ENCODE data around the gene KDM1A.

Gene KDM1A

GRCh38 chr1:23092447-23092846 lies 73.2 kb downstream of the KDM1A start:
- no peak for DNase-seq (ENCODE audit: low read depth)
- in situ Hi-C loops (cut with HindIII; ENCODE audit: low sequenced_read_pairs) = no loop called here
- no peak for TF ChIP-seq CTCF (IDR thresholded peaks at IDR 0.05; ENCODE audit: low read depth, low read length, missing control alignments)
- H3K4me3 ChIP-seq (ENCODE audit: low read depth, low read length) = no peak overlapping the region

- H3K4me3 ChIP-seq (ENCODE audit: low read depth, low read length) = no peak overlapping the region
- TF ChIP-seq CTCF (IDR thresholded peaks at IDR 0.05; ENCODE audit: low read depth, low read length, missing control alignments) = no peak
- DNase-seq (ENCODE audit: low read depth) = no peak
- in situ Hi-C loops (cut with HindIII; ENCODE audit: low sequenced_read_pairs) = loop anchor here (5.0 kb wide), 1 partner anchor 85 kb away; no protein-coding TSS in a partner anchor
Observed at GRCh38 chr1:23097316-23097715, 78.0 kb downstream of the KDM1A start.

GRCh38 chr1:23098463-23099170 lies 79.3 kb downstream of the KDM1A start:
- peak; percentile 94 for TF ChIP-seq CTCF (IDR thresholded peaks at IDR 0.05; ENCODE audit: low read depth, low read length, missing control alignments)
- peak; percentile 76 for DNase-seq (ENCODE audit: low read depth)
- in situ Hi-C loops (cut with HindIII; ENCODE audit: low sequenced_read_pairs) = loop anchor here (5.0 kb wide), 1 partner anchor 84 kb away; no protein-coding TSS in a partner anchor
- no peak overlapping the region for H3K4me3 ChIP-seq (ENCODE audit: low read depth, low read length)

- in situ Hi-C loops (cut with HindIII; ENCODE audit: low sequenced_read_pairs) = loop anchor here (5.0 kb wide), 1 partner anchor 83 kb away; no protein-coding TSS in a partner anchor
- DNase-seq (ENCODE audit: low read depth) = no peak
- no peak overlapping the region for H3K4me3 ChIP-seq (ENCODE audit: low read depth, low read length)
- TF ChIP-seq CTCF (IDR thresholded peaks at IDR 0.05; ENCODE audit: low read depth, low read length, missing control alignments) = no peak
Observed at GRCh38 chr1:23099171-23099536, 79.9 kb downstream of the KDM1A start.

- in situ Hi-C loops (cut with HindIII; ENCODE audit: low sequenced_read_pairs) = no loop called here
- peak; percentile 17 for TF ChIP-seq CTCF (IDR thresholded peaks at IDR 0.05; ENCODE audit: low read depth, low read length, missing control alignments)
- DNase-seq (ENCODE audit: low read depth) = peak; percentile 81
- H3K4me3 ChIP-seq (ENCODE audit: low read depth, low read length) = no peak overlapping the region
Observed at GRCh38 chr1:23100074-23100748, 80.9 kb downstream of the KDM1A start.

- in situ Hi-C loops (cut with HindIII; ENCODE audit: low sequenced_read_pairs) = no loop called here
- no peak for DNase-seq (ENCODE audit: low read depth)
- TF ChIP-seq CTCF (IDR thresholded peaks at IDR 0.05; ENCODE audit: low read depth, low read length, missing control alignments) = no peak
- no peak overlapping the region for H3K4me3 ChIP-seq (ENCODE audit: low read depth, low read length)
Observed at GRCh38 chr1:23101101-23101827, 82.0 kb downstream of the KDM1A start.
